GM21576 (cell line): Measurements from ENCODE around the gene MAP2K6.
A peak's percentile ranks its signal among the peaks of the same experiment; 100 is the strongest.

Experiments used
- ATAC-seq: cut with Tn5 transposase; IDR thresholded peaks from one replicate; pipeline ENCODE4 v1.9.1; 2021; ENCODE audit warnings: mild to moderate bottlenecking, moderate library complexity; ENCODE audit not compliant: unreplicated experiment

MAP2K6 gene

DNA sequence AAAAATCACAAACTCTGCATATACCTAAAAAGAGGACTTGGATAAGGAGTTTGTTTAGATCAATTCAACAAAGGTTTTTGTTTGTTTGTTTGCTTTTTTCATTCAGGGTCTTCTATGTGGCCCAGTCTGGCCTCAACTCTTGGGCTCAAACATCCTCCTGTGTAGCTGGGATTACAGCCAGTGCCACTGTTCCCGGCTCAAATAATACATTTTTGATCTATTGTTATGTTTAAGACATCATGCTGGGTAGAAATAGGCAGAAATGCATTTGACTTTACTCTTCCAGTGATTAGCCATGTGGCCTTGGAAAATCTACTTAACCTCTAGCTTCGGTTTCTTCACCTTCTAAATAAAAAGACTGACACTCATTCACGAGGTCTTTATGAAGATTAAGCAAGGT lies 11.5 kb downstream of the MAP2K6 start:
- ATAC-seq = no peak

DNA sequence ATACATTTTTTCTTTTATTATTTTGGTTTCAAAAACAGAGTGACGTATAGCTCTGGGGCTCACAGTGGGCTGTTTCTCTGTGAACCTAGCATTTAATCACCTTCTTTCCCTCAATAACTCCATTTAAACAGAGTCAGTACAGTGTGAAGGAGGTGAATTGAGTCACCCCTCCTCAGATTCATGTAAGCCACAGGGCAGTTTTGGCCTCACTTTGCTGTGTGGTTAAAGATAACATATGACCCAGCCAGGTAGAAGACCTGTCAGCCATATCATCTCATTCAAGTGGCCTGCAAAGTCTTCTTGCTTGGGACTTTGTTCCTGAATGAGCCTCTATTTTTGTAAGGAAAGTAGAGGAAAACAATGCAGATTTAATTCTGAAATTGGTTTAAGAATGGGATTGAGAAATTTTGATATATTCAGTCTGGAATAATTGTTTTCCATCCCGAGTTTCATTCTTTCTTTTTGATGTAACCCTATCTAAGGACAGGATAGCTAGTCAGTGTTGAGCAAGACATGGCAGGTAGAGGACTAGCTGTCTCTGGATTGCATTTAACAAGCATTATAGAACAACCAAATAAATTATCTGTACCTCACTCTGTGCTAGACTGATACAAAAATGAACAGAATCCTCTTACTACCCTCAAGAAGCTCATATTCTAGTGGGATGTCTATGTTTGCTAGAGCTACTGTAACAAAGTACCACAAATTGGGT lies 13.1 kb downstream of the MAP2K6 start:
- ATAC-seq = no peak

DNA sequence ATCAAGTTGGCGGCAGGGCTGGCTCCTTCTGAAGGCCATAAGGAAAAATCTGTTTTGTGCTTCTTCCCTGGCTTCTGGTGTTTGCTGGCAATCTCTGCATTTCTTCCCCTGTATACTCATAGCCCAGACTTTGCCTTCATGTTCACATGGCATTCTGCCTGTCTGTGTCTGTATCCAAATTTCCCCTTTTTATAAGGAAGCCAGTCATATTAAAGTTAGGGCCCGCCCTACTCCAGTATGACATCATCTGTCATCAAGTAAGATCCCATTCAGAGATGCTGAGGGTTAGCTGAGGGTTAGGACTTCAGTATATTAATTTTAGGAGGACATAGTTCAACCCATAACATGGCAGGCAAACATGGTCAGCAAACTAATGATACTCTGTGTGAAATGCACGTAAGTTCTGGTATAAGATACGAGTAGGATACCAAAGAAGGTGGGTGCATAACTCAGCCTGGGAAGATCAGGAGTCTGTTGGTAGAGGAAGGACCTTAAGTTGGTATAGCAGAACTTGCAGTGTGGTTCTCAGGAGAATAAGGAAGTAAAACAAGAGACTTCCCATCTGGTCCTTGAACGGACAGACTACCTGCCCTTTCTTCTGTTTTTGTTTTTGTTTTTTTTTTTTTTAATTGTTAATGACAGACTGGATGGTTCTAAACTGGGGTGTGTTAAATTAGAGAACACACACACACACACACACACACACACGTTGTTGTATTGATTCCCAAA lies 13.9 kb downstream of the MAP2K6 start:
- no peak for ATAC-seq

DNA sequence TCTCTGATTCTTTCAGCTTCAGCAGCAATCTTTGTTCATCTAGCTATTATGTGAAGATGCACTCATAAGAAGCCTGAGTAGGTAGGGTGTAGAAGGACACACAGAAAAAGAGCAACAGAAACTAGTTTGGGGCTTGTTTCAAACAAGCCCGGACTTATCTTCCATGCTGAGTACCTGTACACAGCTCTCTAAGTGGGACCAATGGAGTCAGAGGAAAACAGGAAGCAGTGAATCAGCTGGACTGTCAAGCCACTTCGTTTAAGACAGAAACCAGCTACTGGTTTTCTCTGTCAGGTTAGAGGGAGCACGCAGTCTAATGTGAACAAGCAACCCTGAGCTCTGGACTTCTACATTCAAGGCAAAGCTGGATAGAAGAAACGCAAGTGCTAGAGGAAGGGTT lies 16.0 kb downstream of the MAP2K6 start:
- ATAC-seq = no peak

DNA sequence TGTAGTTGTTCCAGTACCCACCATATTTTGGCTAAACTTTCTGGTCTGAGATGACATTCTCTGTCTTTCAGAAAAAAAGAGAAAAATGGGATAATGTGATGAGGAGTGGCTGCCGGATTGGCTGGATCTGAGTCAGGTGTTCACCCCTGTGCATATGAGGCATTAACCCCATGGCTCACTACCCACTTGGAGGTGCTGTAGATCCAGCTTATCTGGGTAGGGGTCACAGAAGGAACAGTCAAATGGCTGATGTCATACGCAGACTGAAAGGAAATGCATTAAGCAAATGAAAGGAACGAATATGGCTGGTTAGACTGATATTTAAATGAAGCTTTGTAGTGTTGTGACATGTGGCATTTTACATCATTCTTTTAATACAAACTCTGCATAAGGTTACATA lies 17.3 kb downstream of the MAP2K6 start:
- ATAC-seq = no peak

DNA sequence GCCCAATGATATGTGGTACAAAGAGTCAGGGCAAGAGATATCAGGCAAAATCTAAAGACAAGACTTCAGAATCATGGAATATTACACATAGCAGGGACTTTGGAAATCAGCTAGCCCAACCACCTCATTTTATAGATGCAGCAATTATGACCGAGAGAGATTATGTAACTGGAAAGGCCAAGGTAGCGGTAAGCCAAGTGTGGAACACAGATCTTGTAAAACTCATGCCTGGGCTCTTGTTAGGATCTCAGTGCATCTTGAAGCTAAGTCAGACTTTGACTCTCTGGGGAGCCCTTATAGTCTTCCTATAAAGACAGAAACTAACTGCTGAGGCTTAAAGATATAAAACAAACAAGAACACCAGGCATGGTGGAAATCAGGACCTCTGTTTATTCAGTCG lies 18.6 kb downstream of the MAP2K6 start:
- no peak for ATAC-seq

DNA sequence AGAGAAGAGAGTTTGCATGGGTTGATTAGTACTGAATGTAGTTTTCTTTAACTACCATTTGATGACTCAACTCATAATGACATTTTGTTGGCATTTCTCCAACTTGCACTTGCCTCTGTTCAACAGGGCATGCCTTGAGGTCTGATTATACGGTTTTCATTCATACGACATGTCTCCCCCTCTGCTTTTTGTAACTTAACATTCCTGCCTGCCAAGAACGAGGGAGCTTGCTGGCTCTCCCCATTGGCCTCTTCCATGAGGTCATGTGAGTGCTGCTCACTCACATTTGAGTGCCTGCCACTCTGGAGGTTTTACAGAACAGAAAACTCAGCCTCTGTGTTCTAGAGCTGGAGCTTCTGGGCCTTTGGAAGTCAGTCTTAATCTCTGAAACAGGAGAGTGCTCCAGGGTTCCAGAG lies 19.7 kb downstream of the MAP2K6 start:
- ATAC-seq = no peak

DNA sequence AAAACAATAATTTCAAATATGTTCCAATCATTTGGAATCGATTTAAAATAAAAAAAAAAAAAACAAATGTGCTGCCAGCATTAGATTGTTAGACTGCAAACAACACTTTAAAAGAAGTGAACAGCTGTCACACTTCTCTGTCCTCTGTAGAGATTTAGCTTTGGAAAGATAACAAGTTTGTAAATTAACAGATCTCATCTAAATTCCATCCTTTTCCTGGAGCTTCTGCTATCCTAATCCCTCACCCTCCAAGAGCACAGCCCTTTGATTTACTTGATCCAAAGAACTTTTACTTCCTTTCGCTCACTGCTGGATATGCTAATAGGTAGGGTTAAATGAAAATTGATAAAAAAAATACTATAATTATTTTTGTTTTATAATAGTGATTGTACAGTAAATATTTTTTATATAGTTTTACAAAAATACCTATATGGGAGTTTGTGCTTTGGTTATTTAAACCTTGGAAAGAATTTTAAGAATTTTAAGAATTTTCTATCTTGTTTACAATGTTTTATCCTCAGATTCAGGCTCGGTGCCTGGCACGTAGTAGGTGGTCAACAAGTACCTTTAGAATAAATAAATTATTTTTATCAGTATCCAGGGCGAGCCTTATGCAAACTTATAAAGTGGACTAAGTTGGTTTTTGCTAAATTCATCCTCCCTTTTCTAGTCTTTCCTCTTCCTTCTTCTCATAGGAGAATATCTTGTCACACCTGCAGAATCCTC lies 21.6 kb downstream of the MAP2K6 start:
- no peak for ATAC-seq

DNA sequence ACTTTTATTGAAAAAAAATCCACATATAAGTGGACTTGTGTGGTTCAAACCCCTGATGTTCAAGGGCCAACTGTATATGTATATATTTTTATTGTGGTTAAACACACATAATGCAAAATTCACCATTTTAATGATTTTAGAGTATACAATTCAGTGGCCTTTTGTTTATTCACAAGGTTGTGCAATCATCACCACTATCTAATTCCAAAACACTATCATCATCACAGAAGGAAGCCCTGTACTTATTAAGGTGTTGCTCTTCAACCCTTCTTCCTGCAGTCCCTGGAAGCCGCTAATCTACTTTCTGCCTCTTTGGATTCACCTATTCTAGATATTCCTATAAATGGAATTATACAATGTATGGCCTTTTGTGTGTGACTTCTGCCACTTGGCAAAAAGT lies 23.0 kb downstream of the MAP2K6 start:
- no peak for ATAC-seq

DNA sequence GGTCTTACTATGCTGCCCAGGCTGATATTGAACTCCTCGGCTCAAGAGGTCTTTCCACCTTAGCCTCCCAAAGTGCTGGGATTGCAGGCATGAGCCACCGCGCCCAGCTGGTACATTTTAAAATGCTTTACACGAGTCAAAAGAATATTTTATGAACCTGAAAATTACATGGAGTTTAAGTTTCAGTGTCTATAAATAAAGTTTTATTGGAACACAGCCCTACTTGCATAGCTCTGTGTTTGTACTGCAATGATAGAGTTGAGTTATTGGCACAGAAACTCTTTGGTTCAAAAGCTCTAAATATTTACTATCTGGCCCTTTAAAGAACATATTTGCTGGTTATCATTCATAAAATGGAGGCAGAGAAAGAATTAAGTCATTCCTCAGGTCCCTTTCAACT lies 24.3 kb downstream of the MAP2K6 start:
- ATAC-seq = no peak

DNA sequence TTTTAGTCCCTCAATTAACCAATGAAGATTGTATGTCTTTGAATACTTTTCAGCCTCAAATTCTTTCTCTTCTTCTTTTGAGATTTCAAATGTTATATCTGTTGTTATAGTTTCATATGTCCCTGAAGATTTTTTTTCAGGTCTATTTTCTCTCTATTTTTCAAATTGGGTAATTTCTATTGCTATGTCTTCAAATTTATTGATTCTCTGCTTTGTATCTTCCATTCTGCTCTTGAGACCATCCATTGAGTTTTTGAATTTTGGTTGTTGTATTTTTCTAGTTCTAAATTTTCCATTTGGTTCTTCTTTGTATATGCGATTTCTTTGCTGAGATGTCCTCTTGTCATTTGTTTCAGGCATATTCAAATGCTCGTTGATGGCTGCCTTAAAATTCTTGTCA lies 26.7 kb downstream of the MAP2K6 start:
- no peak for ATAC-seq

DNA sequence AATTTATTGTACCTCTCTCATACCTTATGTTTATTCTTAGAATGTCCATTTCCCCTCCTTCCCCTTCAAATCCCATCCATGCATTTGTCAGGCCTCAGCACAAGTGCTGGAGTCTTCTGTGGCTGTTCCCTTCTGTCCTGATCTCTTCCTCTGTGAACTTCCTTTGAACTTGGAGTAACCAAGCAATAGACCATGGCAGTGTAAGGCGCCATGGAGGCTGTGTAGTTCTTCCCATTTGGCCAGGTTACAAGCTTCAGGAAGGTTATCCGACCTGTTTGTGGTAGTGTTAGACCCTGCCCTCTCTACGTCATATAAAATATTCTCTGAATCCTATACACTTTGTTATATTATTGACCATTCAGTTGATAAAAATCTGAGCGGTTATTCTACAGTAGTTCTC lies 28.6 kb downstream of the MAP2K6 start:
- ATAC-seq = no peak

DNA sequence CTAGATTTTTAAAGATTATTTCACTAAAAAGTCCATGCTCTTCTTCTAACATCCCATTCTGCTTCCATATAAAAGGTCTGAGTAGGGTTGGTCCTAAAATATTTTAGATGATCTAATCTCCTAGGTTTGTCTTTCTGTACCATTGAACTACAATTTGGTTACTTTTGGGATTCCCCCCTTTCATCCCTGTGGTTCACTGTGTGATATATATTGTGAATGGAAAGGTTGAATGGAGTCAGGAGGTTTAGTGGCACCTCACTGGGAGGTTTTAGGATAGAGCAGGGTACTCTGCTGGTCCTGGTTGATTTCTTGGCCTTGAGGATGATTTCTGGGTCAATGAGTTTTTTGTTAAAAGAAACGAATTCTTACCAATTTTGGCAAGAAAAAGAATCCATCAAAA lies 29.5 kb downstream of the MAP2K6 start:
- ATAC-seq = no peak

DNA sequence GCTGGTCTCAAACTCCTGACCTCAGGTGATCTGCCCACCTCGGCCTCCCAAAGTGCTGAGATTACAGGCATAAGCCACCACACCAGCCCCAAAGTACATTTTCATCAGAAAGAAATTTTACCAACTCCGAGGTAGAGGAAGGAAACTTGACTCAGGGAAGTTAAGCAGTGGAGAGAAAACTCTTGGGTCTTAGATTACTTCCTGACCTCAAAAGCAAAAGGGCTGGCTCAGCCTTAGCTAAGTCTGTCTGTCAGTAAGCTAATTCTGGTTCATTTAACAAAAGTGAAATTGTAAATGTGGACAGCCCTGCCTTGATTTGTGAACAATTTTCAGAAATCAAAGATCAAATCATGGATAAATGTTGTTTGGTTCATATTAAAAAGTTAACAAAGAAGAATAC lies 30.6 kb downstream of the MAP2K6 start:
- no peak for ATAC-seq

DNA sequence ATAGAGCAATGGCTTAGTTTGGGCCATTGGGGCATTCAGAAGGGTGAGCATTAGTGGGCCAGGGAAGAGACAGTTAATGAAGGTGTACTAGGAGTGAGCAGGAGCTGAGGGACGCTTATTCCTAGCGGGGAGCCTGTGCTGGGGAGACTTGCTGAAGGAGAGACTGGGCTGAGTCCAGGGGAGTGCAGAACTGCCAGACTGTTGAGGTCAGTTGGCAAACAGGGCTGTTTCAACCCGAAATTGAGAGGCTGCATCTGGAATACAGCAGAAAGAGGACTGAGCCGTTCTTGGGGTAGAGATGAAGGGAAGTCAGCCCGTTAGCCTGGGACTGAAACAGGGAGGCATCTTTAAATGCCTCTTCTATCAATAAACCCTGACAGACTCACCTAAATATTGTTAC lies 33.2 kb downstream of the MAP2K6 start:
- no peak for ATAC-seq

DNA sequence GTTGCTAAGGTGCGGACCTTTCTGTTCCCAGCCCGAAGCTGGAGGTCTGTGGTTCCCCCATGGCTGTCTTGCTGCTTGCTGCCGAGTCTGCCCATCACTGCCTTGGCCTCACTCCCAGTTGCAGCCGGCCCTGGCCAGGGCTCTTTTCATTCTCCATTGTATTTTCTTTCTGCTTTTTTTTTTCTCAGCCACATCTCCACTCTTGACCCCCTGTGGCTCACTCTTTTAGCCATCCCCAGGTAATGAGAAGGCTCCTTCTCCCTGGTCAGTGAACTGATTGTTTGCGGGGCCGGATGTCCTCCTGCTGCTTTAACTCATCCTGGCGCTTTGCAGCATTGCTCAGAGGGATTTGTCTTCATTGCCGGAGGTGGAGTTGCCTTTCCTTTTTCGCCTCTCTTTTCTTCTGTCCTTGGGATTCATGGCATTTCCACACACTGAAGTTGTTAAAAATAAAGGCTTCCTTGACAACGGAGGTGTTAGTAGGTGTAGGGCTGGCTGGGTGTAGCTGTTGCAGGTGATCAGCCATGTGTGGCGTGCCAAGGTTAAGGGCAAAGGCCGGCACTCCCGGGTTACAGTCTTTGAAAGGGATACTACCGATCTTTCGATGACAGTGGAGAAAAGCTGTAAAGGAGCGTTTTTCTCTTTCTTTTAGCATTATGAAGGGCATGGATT lies 34.1 kb downstream of the MAP2K6 start:
- no peak for ATAC-seq

DNA sequence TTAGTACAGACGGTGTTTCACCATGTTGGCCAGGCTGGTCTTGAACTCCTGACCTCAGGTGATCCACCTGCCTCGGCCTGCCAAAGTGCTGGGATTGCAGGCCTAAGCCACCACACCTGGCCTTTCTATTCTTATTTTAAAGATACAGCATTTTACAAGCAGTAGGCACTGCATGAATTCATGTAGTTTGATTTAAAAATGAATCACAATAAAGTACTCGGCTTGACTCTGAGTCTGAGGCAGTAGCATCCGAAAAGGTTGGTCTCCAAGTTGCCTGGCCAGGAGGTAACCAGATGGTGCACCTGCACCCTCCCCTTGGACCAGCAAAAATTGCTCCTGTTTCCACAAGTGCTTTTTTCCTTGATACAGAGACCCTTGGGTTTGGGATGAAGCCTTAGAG lies 35.6 kb downstream of the MAP2K6 start:
- no peak for ATAC-seq

DNA sequence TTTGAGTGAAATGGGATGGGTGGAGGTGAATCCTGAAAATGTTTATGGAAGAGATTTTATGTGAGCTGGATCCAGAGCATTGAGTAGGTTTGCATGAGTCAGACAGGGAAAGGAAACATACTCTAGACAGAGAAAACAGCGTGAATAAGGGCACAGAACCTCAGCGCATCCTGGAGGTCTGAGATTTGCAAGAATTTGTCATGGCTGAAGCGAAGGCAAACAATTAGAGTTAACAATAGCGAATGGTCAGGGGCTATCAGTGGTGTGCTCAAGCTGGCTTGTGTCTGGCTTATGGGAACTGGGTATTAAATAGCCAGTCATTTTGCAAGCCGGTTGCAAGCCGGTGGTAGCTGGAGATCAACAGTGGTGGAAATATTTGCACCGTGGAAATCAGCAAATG lies 36.4 kb downstream of the MAP2K6 start:
- no peak for ATAC-seq

DNA sequence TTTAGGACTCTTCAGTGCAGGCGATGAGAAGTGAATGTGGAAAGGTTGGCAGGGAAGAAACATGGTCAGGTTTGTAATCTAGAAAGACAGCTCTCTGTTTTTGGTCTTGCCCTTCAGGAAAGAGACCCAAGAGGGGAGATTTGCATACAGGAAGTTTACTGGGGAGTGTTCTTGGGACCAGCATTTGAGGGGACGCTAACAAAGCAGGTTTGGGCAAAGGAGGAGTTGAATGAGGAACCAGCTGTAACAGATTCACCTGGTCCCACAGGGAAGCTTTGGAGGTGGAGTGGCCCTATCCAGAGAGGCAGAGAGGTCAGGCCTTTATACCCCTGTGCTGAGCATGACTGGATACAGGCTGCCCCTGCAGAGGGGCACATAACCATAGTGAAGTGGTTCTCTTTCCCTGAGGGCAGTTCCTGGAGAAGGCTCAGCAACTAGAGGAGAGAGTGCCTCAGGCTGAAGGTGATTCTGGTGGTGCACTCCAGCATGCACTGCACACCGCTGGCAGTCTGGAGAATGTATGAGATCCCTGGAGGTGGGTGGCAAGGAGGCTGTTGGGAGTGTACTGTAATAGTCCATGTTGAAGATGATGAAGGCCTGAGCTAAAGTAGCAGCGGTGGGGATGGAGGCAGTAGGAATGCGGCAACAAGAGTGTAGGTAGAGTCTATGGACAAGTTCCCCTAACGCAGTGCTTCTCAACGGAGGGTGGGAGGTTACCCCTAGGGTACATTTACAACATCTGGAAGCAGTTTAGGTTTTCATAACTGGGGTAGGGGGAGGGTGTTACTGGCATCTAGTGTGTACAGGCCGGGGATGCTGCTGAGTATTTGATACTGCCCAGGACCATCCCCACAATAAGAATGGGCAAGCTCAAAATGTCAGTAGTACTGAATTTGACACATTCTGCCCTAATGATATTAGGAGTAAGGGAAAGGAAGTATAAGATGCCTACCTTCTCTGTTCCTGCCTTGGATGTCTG lies 37.2 kb downstream of the MAP2K6 start:
- peak; percentile 88 for ATAC-seq

DNA sequence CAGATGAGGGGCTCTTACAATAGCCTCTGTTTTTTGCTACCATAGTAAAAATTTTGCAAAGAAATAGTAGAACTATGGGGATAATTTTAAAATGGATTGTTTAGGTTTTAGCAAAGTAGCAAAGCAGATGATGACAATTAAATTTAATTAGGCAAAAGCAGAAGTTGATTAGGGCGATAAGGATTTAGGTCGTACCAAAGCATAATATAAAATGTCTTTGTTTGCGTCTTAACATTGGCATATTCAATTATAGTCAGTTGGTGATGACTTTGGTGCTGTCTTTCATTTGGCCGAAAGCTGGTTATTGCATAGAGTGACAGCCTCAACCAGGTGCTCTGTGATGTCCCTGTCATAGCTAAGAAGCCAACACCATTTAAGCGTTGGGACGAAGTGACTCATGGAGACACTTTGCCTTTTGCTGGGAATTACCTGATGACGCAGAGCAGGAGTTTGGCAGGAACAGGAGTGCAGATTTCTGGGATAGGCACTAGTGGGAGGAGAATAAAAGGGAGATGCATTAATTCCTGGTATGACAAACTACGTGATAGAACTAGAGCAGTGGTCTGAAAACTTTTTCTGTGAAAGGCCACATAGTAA lies 38.3 kb downstream of the MAP2K6 start:
- ATAC-seq = no peak
